ENCODE results near the gene KIF25. TPM values are rescaled to one million over a fixed set of nuclear protein-coding genes. Genes with fewer than 3 reads are reported as not detected.

The KIF25 gene
- total RNA-seq, 1 experiment from 2014 or later, result 0.59 TPM

- Histone ChIP-seq H3K4ac (ENCODE audit: low read depth, low read length) (no peak overlapping the region), H4K91ac (ENCODE audit: insufficient read length, low read depth, low read length) (no peak overlapping the region), H3K4me2 (ENCODE audit: insufficient read depth, insufficient read length, low read length) (no peak overlapping the region), H2BK12ac (ENCODE audit: insufficient read length, low read depth, low read length) (no peak overlapping the region), H2BK5ac (ENCODE audit: insufficient read length, low read length) (no peak overlapping the region), H3K79me2 (ENCODE audit: insufficient read depth, low read length) (no peaks in the 10 kb centered on the region), H3T11ph (ENCODE audit: low read length) (no peak overlapping the region), H2BK20ac (ENCODE audit: low read depth, low read length, poor library complexity, severe bottlenecking) (no peak overlapping the region), H3K56ac (ENCODE audit: insufficient read length, low read depth, low read length) (no peak overlapping the region), H4K20me1 (ENCODE audit: control insufficient read depth, insufficient read depth, insufficient read length) (no peaks in the 10 kb centered on the region), H3K23me2 (ENCODE audit: insufficient read length, low read depth, low read length, poor library complexity, severe bottlenecking) (no peaks in the 10 kb centered on the region), H3K14ac (ENCODE audit: insufficient read depth, low read length) (no peak overlapping the region), H3K79me1 (ENCODE audit: insufficient read depth, low read depth, low read length, poor library complexity, severe bottlenecking) (no peaks in the 10 kb centered on the region), H2AK5ac (ENCODE audit: insufficient read length, low read length) (no peak overlapping the region), H3K4me1 (ENCODE audit: insufficient read depth, low read length) (no peaks in the 10 kb centered on the region; the same call in 1 of the 2 replicates), H3K9ac (ENCODE audit: extremely low read depth, insufficient read length, low read length) (no peak overlapping the region), H2AFZ (ENCODE audit: low read length) (no peak overlapping the region), H4K8ac (replicated peaks; ENCODE audit: insufficient read length, low read depth, low read length) (no peak overlapping the region), H2BK15ac (ENCODE audit: low read depth, low read length) (no peak overlapping the region), H3K27me3 (ENCODE audit: insufficient read depth, low read length) (no peaks in the 10 kb centered on the region), H3K18ac (ENCODE audit: insufficient read length, low read depth, low read length) (no peak overlapping the region), H3K9me3 (ENCODE audit: control insufficient read depth, low read depth, low read length) (no peaks in the 10 kb centered on the region), H3K27ac (ENCODE audit: insufficient read length, low read depth, low read length) (no peak overlapping the region), H2BK120ac (ENCODE audit: low read depth, low read length, poor library complexity, severe bottlenecking) (no peak overlapping the region), H3K23ac (ENCODE audit: insufficient read length, low read depth, low read length) (no peak overlapping the region), H4K5ac (ENCODE audit: insufficient read length, low read depth, low read length) (no peak overlapping the region)
- no peak overlapping the region for H3K27ac Mint-ChIP-seq
- TF ChIP-seq CTCF (conservative IDR thresholded peaks at IDR 0.05), result no peak
- H3K27me3 Mint-ChIP-seq (ENCODE audit: low read depth), result no peaks in the 10 kb centered on the region
- DNase-seq, result no peak
- H3K4me1 Mint-ChIP-seq, result peaks cover 4 to 13% of the 10 kb centered on the region in 2 experiments; a peak in 3 of 4 replicates
- no CpG with 5 or more reads among the region's 22 CpGs for WGBS (ENCODE audit: extremely low coverage, insufficient read length, low lambda C conversion rate)
- H3K4me3 Mint-ChIP-seq, result no peak overlapping the region
- peaks cover 3 to 7% of the 10 kb centered on the region in 2 experiments; a peak in 2 of 5 replicates for H3K9me3 Mint-ChIP-seq
- H3K36me3 Mint-ChIP-seq (ENCODE audit: insufficient read depth in 1 of 3, low read depth in 3 of 3), result 0 out of 7 replicates have a peak, but pooled peaks cover 0 to 1% (median 0%) of the 10 kb centered on the region in 3 experiments
These were observed 1.7 kb upstream of the KIF25 start for GRCh38 chr6:167995731-167996151.

Data from H9 (cell line).